K562 (cell line): ENCODE data around the gene SPRTN. TPM values are rescaled to one million over a fixed set of nuclear protein-coding genes. Genes with fewer than 3 reads are reported as not detected.
A peak's percentile ranks its signal among the peaks of the same experiment; 100 is the strongest.

Experiments
- ATF7 ChIP-seq: fragments of 450-650 bp; IDR thresholded peaks from 2 replicates; pipeline ENCODE4 v1.7.1; 2014; ENCODE audit warnings: mild to moderate bottlenecking, moderate library complexity
- CEBPB ChIP-seq: fragments of 450-650 bp; IDR thresholded peaks from 2 replicates; pipeline ENCODE4 v1.6.1; 2016; ENCODE audit warnings: missing genetic modification characterization, missing compliant biosample characterization
- CTCFL ChIP-seq: IDR thresholded peaks from 2 replicates; pipeline ENCODE4 v1.6.1; 2011; ENCODE audit warnings: borderline replicate concordance, low read depth, mild to moderate bottlenecking, moderate library complexity, low read length; ENCODE audit not compliant: insufficient read depth, poor library complexity, severe bottlenecking
- HDAC8 ChIP-seq: fragments of 450-650 bp; IDR thresholded peaks from 2 replicates; pipeline ENCODE4 v1.6.1; 2016; ENCODE audit warnings: mild to moderate bottlenecking, missing genetic modification characterization, moderate library complexity, missing compliant biosample characterization
- REST ChIP-seq, 2 experiments: fragments of 450-650 bp; formaldehyde crosslinking in 1 of 2; IDR thresholded peaks; 2 replicates each; pipeline versions ENCODE4 v1.4.0 to v1.6.1; 2014 to 2020; ENCODE audit warnings: mild to moderate bottlenecking in 2 of 2, borderline replicate concordance in 1 of 2, low read depth in 1 of 2
- SMAD4 ChIP-seq: fragments of 250-450 bp; sonication (Bioruptor Pico); conservative IDR thresholded peaks from 2 replicates; pipeline ENCODE4 v1.8.0; 2021; ENCODE audit warnings: inconsistent platforms, mild to moderate bottlenecking, moderate library complexity
- SMARCA5 ChIP-seq: fragments of 450-650 bp; IDR thresholded peaks from 2 replicates; pipeline ENCODE4 v1.6.1; 2016
- ZBTB12 ChIP-seq: fragments of 250-450 bp; sonication (Bioruptor Pico); IDR thresholded peaks from 2 replicates; pipeline ENCODE4 v1.4.0; 2020
- ZBTB33 ChIP-seq: sonication (generic); formaldehyde crosslinking; IDR thresholded peaks from 2 replicates; pipeline ENCODE4 v1.8.1; 2023; ENCODE audit warnings: mild to moderate bottlenecking, missing genetic modification reagents
- ZNF431 ChIP-seq: sonication (generic); formaldehyde crosslinking; IDR thresholded peaks from 2 replicates; pipeline ENCODE4 v1.8.0; 2022; ENCODE audit warnings: mild to moderate bottlenecking, missing genetic modification reagents
- ZNF589 ChIP-seq: fragments of 200-800 bp; sonication (Bioruptor generic); IDR thresholded peaks from 2 replicates; pipeline ENCODE4 v1.6.1; 2016; ENCODE audit warnings: low read depth, missing genetic modification characterization, missing compliant biosample characterization
- polyA plus RNA-seq, 8 experiments: library from polyadenylated mRNA; depleted of rRNA in 4 of 8; stranded (reverse) in 5 of 8; unstranded in 3 of 8; fragments of >200 nt; fragmentation: Nextera tagmentation in 2 of 8; fragmentation: Illumina TruSeq in 1 of 8; extraction: Ambion mirVana in 2 of 8; extraction: Trizol in 1 of 8; gene quantifications; 2 replicates each; pipeline versions ENCODE4 v1.2.1 to v1.2.3, GENCODE V29; 2011 to 2014; ENCODE audit warnings: inconsistent platforms in 1 of 8, missing spikeins in 1 of 8
- total RNA-seq, 7 experiments: library from RNA; depleted of rRNA in 6 of 7; stranded (reverse); fragments of >200 nt in 6 of 7; fragmentation: Illumina TruSeq in 2 of 7; extraction: Trizol in 2 of 7; gene quantifications; 2 replicates each; pipeline versions ENCODE4 v1.2.1 to v1.2.3, GENCODE V29; 2011 to 2021; ENCODE audit warnings: low replicate concordance in 1 of 7
- TF ChIP-seq, protein P1 (sequence below): fragments of 450-650 bp; formaldehyde crosslinking; IDR thresholded peaks from 2 replicates; pipeline ENCODE4 v1.4.0; 2020; ENCODE audit warnings: mild to moderate bottlenecking, moderate library complexity

SPRTN gene
- total and polyA plus RNA-seq, 9 of the 15 experiments (the other 6 are each of a cell fraction or from before 2014, with no cell fraction given), result 8.1 to 32.5 (median 21.2) TPM

DNA sequence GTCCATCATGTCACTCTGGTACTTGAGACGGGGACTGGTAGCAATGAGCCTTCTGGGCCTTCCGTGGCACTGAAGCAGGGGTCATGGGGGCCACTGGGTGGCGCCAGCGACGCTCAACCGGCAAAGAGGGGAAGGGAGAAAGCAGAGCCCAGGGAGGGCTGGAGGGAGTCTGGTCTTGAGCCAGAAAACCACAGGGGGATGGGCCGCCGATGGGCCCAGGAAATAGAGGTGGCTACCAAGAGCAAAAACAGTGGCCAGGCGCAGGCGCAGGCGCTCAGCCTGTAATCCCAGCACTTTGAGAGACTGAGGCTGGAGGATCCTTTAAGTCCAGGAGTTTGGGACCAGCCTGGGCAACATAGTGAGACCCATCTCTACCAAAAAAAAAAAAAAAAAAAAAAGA is 22.2 kb upstream of the SPRTN start (continued):
- peak; percentile 66 for TF ChIP-seq REST (IDR thresholded peaks at IDR 0.05; ENCODE audit: borderline replicate concordance)
- no peak for TF ChIP-seq REST (CRISPR knock-in tag; IDR thresholded peaks at IDR 0.05; ENCODE audit: low read depth)
- TF ChIP-seq ATF7, result no peak
- TF ChIP-seq ZBTB12 (CRISPR knock-in tag), result no peak
- TF ChIP-seq CEBPB (tag), result no peak
- no peak for TF ChIP-seq HDAC8 (tag)
- peak; percentile 83; the same call in 1 of the 2 replicates for TF ChIP-seq SMARCA5
- no peak for TF ChIP-seq ZNF431 (CRISPR knock-in tag)
- TF ChIP-seq, protein P1, sequence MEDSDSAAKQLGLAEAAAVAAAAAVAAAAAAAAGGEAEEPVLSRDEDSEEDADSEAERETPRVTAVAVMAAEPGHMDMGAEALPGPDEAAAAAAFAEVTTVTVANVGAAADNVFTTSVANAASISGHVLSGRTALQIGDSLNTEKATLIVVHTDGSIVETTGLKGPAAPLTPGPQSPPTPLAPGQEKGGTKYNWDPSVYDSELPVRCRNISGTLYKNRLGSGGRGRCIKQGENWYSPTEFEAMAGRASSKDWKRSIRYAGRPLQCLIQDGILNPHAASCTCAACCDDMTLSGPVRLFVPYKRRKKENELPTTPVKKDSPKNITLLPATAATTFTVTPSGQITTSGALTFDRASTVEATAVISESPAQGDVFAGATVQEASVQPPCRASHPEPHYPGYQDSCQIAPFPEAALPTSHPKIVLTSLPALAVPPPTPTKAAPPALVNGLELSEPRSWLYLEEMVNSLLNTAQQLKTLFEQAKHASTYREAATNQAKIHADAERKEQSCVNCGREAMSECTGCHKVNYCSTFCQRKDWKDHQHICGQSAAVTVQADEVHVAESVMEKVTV (CRISPR knock-in tag), result 0 out of 2 replicates have a peak, but pooled peaks have one; percentile 30
- TF ChIP-seq ZNF589 (CRISPR knock-in tag), result no peak
- 0 out of 2 replicates have a peak, but pooled peaks have one; percentile 15 for TF ChIP-seq SMAD4
- no peak for TF ChIP-seq ZBTB33 (CRISPR knock-in tag)
- peak; percentile 63 for TF ChIP-seq CTCFL
